Panc1 (cell line): ENCODE results near the gene SLC46A2.

Experiments used
- CTCF ChIP-seq: fragments of 450-650 bp; IDR thresholded peaks from 2 replicates; pipeline ENCODE4 v1.5.1; 2017; ENCODE audit warnings: mild to moderate bottlenecking
- POLR2AphosphoS5 ChIP-seq: IDR thresholded peaks from 2 replicates; pipeline ENCODE4 v1.6.1; 2012; ENCODE audit warnings: mild to moderate bottlenecking, low read depth, low read length, moderate library complexity
- TCF7L2 ChIP-seq: IDR thresholded peaks from 2 replicates; pipeline ENCODE4 v1.6.1; 2011; ENCODE audit warnings: mild to moderate bottlenecking, low read depth, low read length, inconsistent platforms

GRCh38 chr9:112884101-112884500 is 6.6 kb downstream of the SLC46A2 start:
- TF ChIP-seq CTCF (no peak), POLR2AphosphoS5 (no peak), TCF7L2 (no peak)
